Measurements from ENCODE around the gene KIRREL1. TPM values are rescaled to one million over a fixed set of nuclear protein-coding genes. Genes with fewer than 3 reads are reported as not detected.
A peak's percentile ranks its signal among the peaks of the same experiment; 100 is the strongest.

Gene KIRREL1
- total RNA-seq, 1 experiment from 2014 or later, result 30.5 TPM

DNA sequence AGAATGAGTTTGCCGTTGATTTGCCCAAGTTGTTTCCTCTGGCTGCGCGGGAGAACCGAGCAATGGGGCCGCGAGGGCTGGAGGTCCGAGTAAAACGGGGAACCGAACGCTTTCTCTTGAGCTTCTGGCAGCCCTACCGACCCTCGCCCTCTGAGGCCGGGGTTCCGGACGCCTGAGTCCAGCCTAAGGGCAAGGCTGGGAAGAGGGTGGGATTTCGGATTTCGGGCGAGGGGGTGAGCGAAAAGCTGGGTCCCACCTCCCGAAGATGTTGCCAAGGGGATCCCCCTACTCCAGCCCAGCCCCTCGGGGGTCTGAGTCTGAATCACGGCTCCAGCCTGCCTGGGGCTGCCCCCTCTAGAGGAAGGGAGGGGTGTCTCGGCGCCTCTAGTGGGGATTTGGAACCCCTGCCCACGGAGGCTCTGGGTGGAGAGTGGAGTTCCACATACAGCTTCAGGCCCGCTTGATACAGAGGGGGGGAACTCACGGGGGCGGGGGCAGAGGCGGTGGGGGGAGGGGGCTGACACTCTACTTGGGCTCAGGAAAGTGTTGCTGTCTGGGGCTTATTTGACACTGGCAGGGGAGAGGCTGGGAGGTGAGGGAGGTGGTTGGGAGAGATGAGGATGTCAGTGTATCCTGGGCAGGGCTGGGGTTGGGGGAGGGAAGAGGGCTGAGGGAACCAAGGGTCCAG is 617 bp downstream of the KIRREL1 start:
- H3K14ac ChIP-seq (ENCODE audit: insufficient read depth, low read length), result peak overlapping the region; percentile 14
- H4K20me1 ChIP-seq (ENCODE audit: control insufficient read depth, insufficient read depth, insufficient read length), result no peaks in the 10 kb centered on the region
- Mint-ChIP-seq H3K9me3 (peaks cover 0 to 2% of the 10 kb centered on the region in 2 experiments; a peak in 1 of 5 replicates), H3K4me1 (peaks cover 25 to 49% of the 10 kb centered on the region in 2 experiments), H3K36me3 (ENCODE audit: insufficient read depth in 1 of 3, low read depth in 3 of 3) (0 out of 7 replicates have a peak, but pooled peaks cover 0 to 2% (median 0%) of the 10 kb centered on the region in 3 experiments), H3K27me3 (ENCODE audit: low read depth) (peaks cover 12% of the 10 kb centered on the region), H3K27ac (peak overlapping the region in 1 of 3 experiments; percentile 13; a peak in 2 of 7 replicates), H3K4me3 (peak overlapping the region; percentile 87 to 96)
- peak overlapping the region; percentile 0 for H3K18ac ChIP-seq (ENCODE audit: insufficient read length, low read depth, low read length)
- no peak overlapping the region for H3K23ac ChIP-seq (ENCODE audit: insufficient read length, low read depth, low read length)
- H3K4me2 ChIP-seq (ENCODE audit: insufficient read depth, insufficient read length, low read length), result peak overlapping the region; percentile 39
- H2BK12ac ChIP-seq (ENCODE audit: insufficient read length, low read depth, low read length), result no peak overlapping the region
- H3K9me3 ChIP-seq (ENCODE audit: control insufficient read depth, low read depth, low read length), result no peaks in the 10 kb centered on the region
- H3K4ac ChIP-seq (ENCODE audit: low read depth, low read length), result no peak overlapping the region
- H2BK20ac ChIP-seq (ENCODE audit: low read depth, low read length, poor library complexity, severe bottlenecking), result no peak overlapping the region
- no CpG with 5 or more reads among the region's 29 CpGs for WGBS (ENCODE audit: extremely low coverage, insufficient read length, low lambda C conversion rate)
- no peaks in the 10 kb centered on the region for H3K79me1 ChIP-seq (ENCODE audit: insufficient read depth, low read depth, low read length, poor library complexity, severe bottlenecking)
- peaks cover 14% of the 10 kb centered on the region; the same call in 1 of the 2 replicates for H3K4me1 ChIP-seq (ENCODE audit: insufficient read depth, low read length)
- no peak overlapping the region for H2AK5ac ChIP-seq (ENCODE audit: insufficient read length, low read length)
- H4K91ac ChIP-seq (ENCODE audit: insufficient read length, low read depth, low read length), result no peak overlapping the region
- H3K23me2 ChIP-seq (ENCODE audit: insufficient read length, low read depth, low read length, poor library complexity, severe bottlenecking), result peaks cover 9% of the 10 kb centered on the region
- H4K8ac ChIP-seq (replicated peaks; ENCODE audit: insufficient read length, low read depth, low read length), result no peak overlapping the region
- H3T11ph ChIP-seq (ENCODE audit: low read length), result no peak overlapping the region
- H2BK15ac ChIP-seq (ENCODE audit: low read depth, low read length), result no peak overlapping the region
- DNase-seq, result no peak
- H2AFZ ChIP-seq (ENCODE audit: low read length), result no peak overlapping the region
- H2BK5ac ChIP-seq (ENCODE audit: insufficient read length, low read length), result no peak overlapping the region
- H3K27me3 ChIP-seq (ENCODE audit: insufficient read depth, low read length), result no peaks in the 10 kb centered on the region
- no peak overlapping the region for H3K27ac ChIP-seq (ENCODE audit: insufficient read length, low read depth, low read length)
- H3K79me2 ChIP-seq (ENCODE audit: insufficient read depth, low read length), result peaks cover 22% of the 10 kb centered on the region; the same call in 1 of the 2 replicates
- no peak overlapping the region for H4K5ac ChIP-seq (ENCODE audit: insufficient read length, low read depth, low read length)
- H3K56ac ChIP-seq (ENCODE audit: insufficient read length, low read depth, low read length), result no peak overlapping the region
- TF ChIP-seq, protein P1, sequence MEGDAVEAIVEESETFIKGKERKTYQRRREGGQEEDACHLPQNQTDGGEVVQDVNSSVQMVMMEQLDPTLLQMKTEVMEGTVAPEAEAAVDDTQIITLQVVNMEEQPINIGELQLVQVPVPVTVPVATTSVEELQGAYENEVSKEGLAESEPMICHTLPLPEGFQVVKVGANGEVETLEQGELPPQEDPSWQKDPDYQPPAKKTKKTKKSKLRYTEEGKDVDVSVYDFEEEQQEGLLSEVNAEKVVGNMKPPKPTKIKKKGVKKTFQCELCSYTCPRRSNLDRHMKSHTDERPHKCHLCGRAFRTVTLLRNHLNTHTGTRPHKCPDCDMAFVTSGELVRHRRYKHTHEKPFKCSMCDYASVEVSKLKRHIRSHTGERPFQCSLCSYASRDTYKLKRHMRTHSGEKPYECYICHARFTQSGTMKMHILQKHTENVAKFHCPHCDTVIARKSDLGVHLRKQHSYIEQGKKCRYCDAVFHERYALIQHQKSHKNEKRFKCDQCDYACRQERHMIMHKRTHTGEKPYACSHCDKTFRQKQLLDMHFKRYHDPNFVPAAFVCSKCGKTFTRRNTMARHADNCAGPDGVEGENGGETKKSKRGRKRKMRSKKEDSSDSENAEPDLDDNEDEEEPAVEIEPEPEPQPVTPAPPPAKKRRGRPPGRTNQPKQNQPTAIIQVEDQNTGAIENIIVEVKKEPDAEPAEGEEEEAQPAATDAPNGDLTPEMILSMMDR (conservative IDR thresholded peaks at IDR 0.05), result peak; percentile 29; the same call in 1 of the 3 replicates
- no peak overlapping the region for H2BK120ac ChIP-seq (ENCODE audit: low read depth, low read length, poor library complexity, severe bottlenecking)
- peak overlapping the region; percentile 37 for H3K9ac ChIP-seq (ENCODE audit: extremely low read depth, insufficient read length, low read length)

All from H9 (cell line).